Measurements from ENCODE around the gene RUNX2.

Gene RUNX2

GRCh38 chr6:45678285-45678607, 350.1 kb downstream of the RUNX2 start:
- DNase-seq (ENCODE audit: low spot score): no peak

- no peak for DNase-seq (ENCODE audit: low spot score)
Observed at GRCh38 chr6:45679163-45679562, 351.0 kb downstream of the RUNX2 start.

GRCh38 chr6:45679631-45680030, 351.5 kb downstream of the RUNX2 start:
- no peak for DNase-seq (ENCODE audit: low spot score)

- DNase-seq (ENCODE audit: low spot score): no peak
Observed at GRCh38 chr6:45681860-45682511, 353.9 kb downstream of the RUNX2 start.

- DNase-seq (ENCODE audit: low spot score): no peak
Observed at GRCh38 chr6:45684476-45684875, 356.3 kb downstream of the RUNX2 start.

- DNase-seq (ENCODE audit: low spot score): no peak
Observed at GRCh38 chr6:45685076-45685475, 356.9 kb downstream of the RUNX2 start.

- no peak for DNase-seq (ENCODE audit: low spot score)
Observed at GRCh38 chr6:45686841-45687569, 358.9 kb downstream of the RUNX2 start.

- DNase-seq (ENCODE audit: low spot score): no peak
Observed at GRCh38 chr6:45687570-45687969, 359.4 kb downstream of the RUNX2 start.

GRCh38 chr6:45688180-45688579, 360.1 kb downstream of the RUNX2 start:
- no peak for DNase-seq (ENCODE audit: low spot score)

- DNase-seq (ENCODE audit: low spot score): no peak
Observed at GRCh38 chr6:45689926-45690615, 361.9 kb downstream of the RUNX2 start.

- DNase-seq (ENCODE audit: low spot score): no peak
Observed at GRCh38 chr6:45690846-45691245, 362.7 kb downstream of the RUNX2 start.

GRCh38 chr6:45691426-45691825, 363.3 kb downstream of the RUNX2 start:
- DNase-seq (ENCODE audit: low spot score): no peak

GRCh38 chr6:45692021-45692420, 363.9 kb downstream of the RUNX2 start:
- DNase-seq (ENCODE audit: low spot score): no peak

- no peak for DNase-seq (ENCODE audit: low spot score)
Observed at GRCh38 chr6:45696738-45697137, 368.6 kb downstream of the RUNX2 start.

- DNase-seq (ENCODE audit: low spot score): no peak
Observed at GRCh38 chr6:45697605-45698004, 369.5 kb downstream of the RUNX2 start.

- DNase-seq (ENCODE audit: low spot score): no peak
Observed at GRCh38 chr6:45698046-45698445, 369.9 kb downstream of the RUNX2 start.

GRCh38 chr6:45699663-45700062, 371.5 kb downstream of the RUNX2 start:
- DNase-seq (ENCODE audit: low spot score): no peak

- no peak for DNase-seq (ENCODE audit: low spot score)
Observed at GRCh38 chr6:45702849-45703739, 375.0 kb downstream of the RUNX2 start.

- no peak for DNase-seq (ENCODE audit: low spot score)
Observed at GRCh38 chr6:45704056-45704800, 376.1 kb downstream of the RUNX2 start.

- no peak for DNase-seq (ENCODE audit: low spot score)
Observed at GRCh38 chr6:45705137-45705855, 377.2 kb downstream of the RUNX2 start.

GRCh38 chr6:45706319-45706718, 378.2 kb downstream of the RUNX2 start:
- no peak for DNase-seq (ENCODE audit: low spot score)

Measured in left forelimb (tissue), 1 donor.